A673 (cell line): ENCODE data around the gene ZFTA. TPM values are rescaled to one million over a fixed set of nuclear protein-coding genes. Genes with fewer than 3 reads are reported as not detected.
A peak's percentile ranks its signal among the peaks of the same experiment; 100 is the strongest.

Experiments
- Bru-seq: library from RNA; stranded (reverse); fragments of 400-500 nt; gene quantifications from one replicate; lab custom pipeline; 2021; lab: Mats Ljungman, UMichigan
- BruChase-seq, 2 experiments: library from RNA; stranded (reverse); fragments of 400-500 nt; gene quantifications; one replicate each; lab custom pipeline; 2021; lab: Mats Ljungman, UMichigan
- BruUV-seq: library from RNA; stranded (reverse); fragments of 400-500 nt; replicated peaks from 2 replicates; lab custom pipeline; 2021; lab: Mats Ljungman, UMichigan
- CTCF ChIA-PET: fragments of 300-600 bp; sonication (Branson Sonifier 250); formaldehyde crosslinking; loops from one replicate; lab custom pipeline; 2022; ENCODE audit warnings: antibody characterized with exemption; lab: Charles Lee
- POLR2A ChIA-PET: fragments of 300-600 bp; sonication (Branson Sonifier 250); formaldehyde crosslinking; loops from one replicate; lab custom pipeline; 2022; ENCODE audit warnings: antibody characterized with exemption; ENCODE audit not compliant: low non-redundant PET; lab: Charles Lee
- DNase-seq: peaks from one replicate; pipeline ENCODE4 v3.0.0-alpha.2; 2015; ENCODE audit warnings: low spot score
- H3K27ac ChIP-seq: fragments of 200-600 bp; sonication (generic); 2 replicates; pipeline ENCODE4 v1.5.1; 2016; ENCODE audit warnings: mixed run types, low read depth, mild to moderate bottlenecking, mixed read lengths, antibody characterized with exemption, low read length; ENCODE audit not compliant: poor library complexity, severe bottlenecking
- H3K27me3 ChIP-seq: fragments of 200-600 bp; sonication (generic); replicated peaks from 2 replicates; pipeline ENCODE4 v1.6.1; 2017; ENCODE audit warnings: mixed run types, low read depth, mild to moderate bottlenecking, mixed read lengths, antibody characterized with exemption, low read length; ENCODE audit not compliant: insufficient read depth, poor library complexity
- H3K36me3 ChIP-seq: fragments of 200-600 bp; sonication (generic); 2 replicates; pipeline ENCODE4 v1.6.1; 2016; ENCODE audit warnings: mixed run types, mild to moderate bottlenecking, mixed read lengths, antibody characterized with exemption, low read length; ENCODE audit not compliant: insufficient read depth, poor library complexity, severe bottlenecking
- H3K4me1 ChIP-seq: fragments of 200-600 bp; sonication (generic); 2 replicates; pipeline ENCODE4 v1.6.1; 2017; ENCODE audit warnings: mixed run types, mild to moderate bottlenecking, mixed read lengths, antibody characterized with exemption, low read length; ENCODE audit not compliant: insufficient read depth, poor library complexity, severe bottlenecking
- H3K4me3 ChIP-seq: fragments of 200-600 bp; sonication (generic); 2 replicates; pipeline ENCODE4 v1.5.1; 2016; ENCODE audit warnings: low read depth, mixed run types, mild to moderate bottlenecking, mixed read lengths, low read length; ENCODE audit not compliant: poor library complexity, severe bottlenecking
- H3K9me3 ChIP-seq: fragments of 200-600 bp; sonication (generic); 2 replicates; pipeline ENCODE4 v1.6.1; 2016; ENCODE audit warnings: mixed run types, low read depth, mild to moderate bottlenecking, mixed read lengths, antibody characterized with exemption, low read length; ENCODE audit not compliant: poor library complexity, severe bottlenecking
- EZH2 ChIP-seq: fragments of 200-600 bp; sonication (generic); IDR thresholded peaks from 2 replicates; pipeline ENCODE4 v1.6.1; 2017; ENCODE audit warnings: borderline replicate concordance, low read depth, mild to moderate bottlenecking, mixed read lengths, antibody characterized with exemption, low read length; ENCODE audit not compliant: poor library complexity, severe bottlenecking
- intact Hi-C: fragments of 100-400 bp; cut with micrococcal nuclease; formaldehyde crosslinking; loops from one replicate; pipeline ENCODE4 v1.10.0; 2022; ENCODE audit not compliant: unreplicated experiment
- long read RNA-seq: library from polyadenylated mRNA; stranded (forward); transcript quantifications from one replicate; pipeline ENCODE4 v2.0.0, GENCODE V29; 2022
- total RNA-seq: library from RNA; stranded (reverse); gene quantifications from 2 replicates; pipeline ENCODE4 v1.2.3, GENCODE V29; 2021
- TF ChIP-seq, protein P1 (sequence below): fragments of 300-800, 200-600 bp; sonication (generic); conservative IDR thresholded peaks from 2 replicates; pipeline ENCODE4 v1.5.1; 2017; ENCODE audit warnings: low read depth, mild to moderate bottlenecking, antibody characterized with exemption, low read length, moderate library complexity, mixed read lengths

The ZFTA gene
- total RNA-seq (32.4 and 36.1 TPM in 2 replicates), Bru-seq, nascent RNA (percentile 73 among the genes with signal in this experiment), BruChase-seq, experiment 1, labeled RNA remaining after a 2-hour chase (percentile 95 among the genes with signal in this experiment), BruChase-seq, experiment 2, labeled RNA remaining after a 6-hour chase (percentile 88 among the genes with signal in this experiment)
- long read RNA-seq, partial matches to known transcripts, result 0 of 27 reads
- long read RNA-seq, other reads (novel, unspliced or antisense), result 26 of 27 reads

DNA sequence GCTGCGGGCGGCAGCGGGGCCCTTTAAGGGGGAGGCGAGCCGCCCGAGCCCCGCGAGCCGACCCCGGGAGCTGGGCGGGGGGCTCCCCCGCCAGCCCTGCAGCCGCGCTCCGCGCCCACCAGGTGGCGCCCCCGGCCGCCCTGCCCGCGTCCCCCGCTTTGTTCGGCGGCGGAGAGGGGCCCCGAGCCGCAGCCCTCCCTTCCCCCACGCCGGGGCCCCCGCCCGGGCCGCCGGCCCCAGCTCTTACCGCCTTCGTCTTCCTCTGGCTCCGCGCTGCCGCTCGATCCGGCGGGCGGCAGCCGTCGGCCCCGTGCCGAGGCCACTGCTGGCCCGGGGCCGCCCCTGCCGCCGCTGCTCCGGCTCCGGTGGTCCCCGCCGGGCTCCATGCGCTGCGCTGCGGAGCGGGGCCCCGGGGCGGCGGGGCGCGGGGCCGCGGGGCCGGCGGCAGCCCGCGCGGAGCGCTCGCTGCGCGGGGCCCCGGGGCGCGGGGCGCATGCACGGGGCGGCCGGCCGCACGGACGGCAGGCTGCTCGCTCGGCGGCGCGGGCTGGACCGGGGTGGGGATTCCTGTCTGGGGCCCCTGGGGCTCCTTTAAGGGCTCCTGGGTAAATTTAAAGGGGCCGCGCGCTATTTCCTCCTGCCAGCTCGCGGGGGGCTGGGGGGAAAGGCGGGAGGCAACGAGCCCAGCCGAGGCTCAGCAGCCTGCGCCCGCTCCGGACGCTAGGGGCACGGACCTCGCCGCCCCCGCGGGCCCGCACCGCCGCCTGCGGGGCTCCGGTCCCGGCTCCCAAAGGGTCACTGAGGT, at the start of gene ZFTA:
ZFTA (minus strand) TSS at position 539 of the 805 bp plus-strand sequence; CDS start at position 386, 153 bp downstream.
- peaks cover 59% of the 10 kb centered on the region for H3K4me1 ChIP-seq
- BruUV-seq, result no TSS peak
- peak within 1 kb of the TSS; percentile 63 for H3K4me3 ChIP-seq
- peaks cover 7% of the 10 kb centered on the region for H3K36me3 ChIP-seq
- ChIA-PET CTCF (interaction anchor here (0.9 to 2.7 kb wide), 3 partner anchors 104 to 177 kb away, joined by 3 to 15 read pairs (median 6); no protein-coding TSS in a partner anchor), POLR2A (interaction anchor here (0.6 kb wide), 1 partner anchor 124 kb away, joined by 14 read pairs; no protein-coding TSS in a partner anchor)
- peak; percentile 85 for DNase-seq
- H3K9me3 ChIP-seq, result no peaks in the 10 kb centered on the region
- TF ChIP-seq EZH2, result no peak
- TF ChIP-seq, protein P1, sequence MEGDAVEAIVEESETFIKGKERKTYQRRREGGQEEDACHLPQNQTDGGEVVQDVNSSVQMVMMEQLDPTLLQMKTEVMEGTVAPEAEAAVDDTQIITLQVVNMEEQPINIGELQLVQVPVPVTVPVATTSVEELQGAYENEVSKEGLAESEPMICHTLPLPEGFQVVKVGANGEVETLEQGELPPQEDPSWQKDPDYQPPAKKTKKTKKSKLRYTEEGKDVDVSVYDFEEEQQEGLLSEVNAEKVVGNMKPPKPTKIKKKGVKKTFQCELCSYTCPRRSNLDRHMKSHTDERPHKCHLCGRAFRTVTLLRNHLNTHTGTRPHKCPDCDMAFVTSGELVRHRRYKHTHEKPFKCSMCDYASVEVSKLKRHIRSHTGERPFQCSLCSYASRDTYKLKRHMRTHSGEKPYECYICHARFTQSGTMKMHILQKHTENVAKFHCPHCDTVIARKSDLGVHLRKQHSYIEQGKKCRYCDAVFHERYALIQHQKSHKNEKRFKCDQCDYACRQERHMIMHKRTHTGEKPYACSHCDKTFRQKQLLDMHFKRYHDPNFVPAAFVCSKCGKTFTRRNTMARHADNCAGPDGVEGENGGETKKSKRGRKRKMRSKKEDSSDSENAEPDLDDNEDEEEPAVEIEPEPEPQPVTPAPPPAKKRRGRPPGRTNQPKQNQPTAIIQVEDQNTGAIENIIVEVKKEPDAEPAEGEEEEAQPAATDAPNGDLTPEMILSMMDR, result peak; percentile 51; the same call in 1 of the 2 replicates
- intact Hi-C loops, result loop anchor here (2.0 to 10.0 kb wide), 4 partner anchors 59 to 216 kb away; partner anchors contain the start of gene OTUB1
- peak within 1 kb of the TSS; percentile 74 for H3K27ac ChIP-seq
- H3K27me3 ChIP-seq, result no peaks in the 10 kb centered on the region

DNA sequence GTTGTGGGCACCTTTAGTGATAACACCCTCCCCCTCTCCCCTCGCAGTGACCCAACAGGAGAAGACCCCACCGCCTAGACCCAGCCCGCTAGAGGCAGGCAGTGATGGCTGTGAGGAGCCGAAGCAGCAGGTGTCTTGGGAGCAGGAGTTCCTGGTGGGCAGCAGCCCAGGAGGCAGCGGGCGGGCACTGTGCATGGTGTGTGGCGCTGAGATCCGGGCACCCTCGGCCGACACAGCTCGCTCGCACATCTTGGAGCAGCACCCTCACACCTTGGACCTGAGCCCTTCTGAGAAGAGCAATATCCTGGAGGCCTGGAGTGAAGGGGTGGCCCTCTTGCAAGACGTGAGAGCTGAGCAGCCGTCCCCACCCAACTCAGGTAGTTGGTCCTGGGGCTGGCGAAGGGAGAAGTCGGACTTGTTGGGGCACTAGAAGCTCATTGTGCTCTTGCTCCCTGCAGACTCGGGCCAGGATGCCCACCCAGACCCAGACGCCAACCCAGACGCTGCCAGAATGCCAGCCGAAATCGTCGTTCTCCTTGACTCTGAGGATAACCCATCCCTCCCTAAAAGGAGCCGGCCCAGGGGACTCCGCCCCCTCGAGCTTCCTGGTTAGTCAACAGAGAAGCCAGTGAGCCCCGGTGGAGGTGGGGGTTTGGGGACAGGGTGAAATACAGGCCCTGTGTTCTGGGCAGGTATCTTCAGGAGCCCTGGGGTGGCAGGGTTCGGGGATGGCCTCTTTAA, 49.4 kb upstream of the ZFTA start:
- H3K9me3 ChIP-seq, result no peaks in the 10 kb centered on the region
- H3K36me3 ChIP-seq, result peaks cover 75% of the 10 kb centered on the region
- H3K27me3 ChIP-seq, result no peaks in the 10 kb centered on the region
- no peak for DNase-seq
- peaks cover 11% of the 10 kb centered on the region for H3K4me1 ChIP-seq
- intact Hi-C loops, result no loop called here
- no peak for TF ChIP-seq EZH2
- TF ChIP-seq, protein P1, result no peak
- H3K4me3 ChIP-seq, result no peak overlapping the region
- no TSS peak for BruUV-seq
- CTCF ChIA-PET, result no interaction called here
- POLR2A ChIA-PET, result no interaction called here
- no peak overlapping the region for H3K27ac ChIP-seq

DNA sequence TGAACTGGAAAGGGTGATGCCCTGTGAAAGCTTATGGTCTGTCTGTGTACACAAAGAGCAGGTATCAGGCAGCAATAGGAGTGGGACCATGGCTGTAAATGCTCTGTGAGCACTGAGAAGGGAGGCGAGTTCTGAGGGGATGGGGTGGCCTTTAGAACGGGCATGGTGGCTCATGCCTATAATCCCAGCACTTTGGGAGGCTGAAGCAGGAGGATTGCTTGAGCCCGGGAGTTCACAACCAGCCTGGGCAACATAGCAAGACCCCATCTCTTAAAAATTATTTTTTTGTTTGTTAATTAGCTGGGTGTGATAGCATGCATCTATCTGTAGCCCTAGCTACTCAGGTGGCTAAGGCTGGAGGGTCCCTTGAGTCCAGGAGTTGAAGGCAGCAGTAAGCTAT, 48.2 kb upstream of the ZFTA start:
- H3K36me3 ChIP-seq, result peaks cover 63% of the 10 kb centered on the region
- intact Hi-C loops, result no loop called here
- no peaks in the 10 kb centered on the region for H3K9me3 ChIP-seq
- POLR2A ChIA-PET, result no interaction called here
- H3K27me3 ChIP-seq, result no peaks in the 10 kb centered on the region
- no peak for TF ChIP-seq EZH2
- TF ChIP-seq, protein P1, result no peak
- no TSS peak for BruUV-seq
- no peak overlapping the region for H3K4me3 ChIP-seq
- CTCF ChIA-PET, result no interaction called here
- DNase-seq, result no peak
- H3K27ac ChIP-seq, result no peak overlapping the region
- H3K4me1 ChIP-seq, result peaks cover 20% of the 10 kb centered on the region
